ENCODE data around the gene CHAC2.
"Not testable (repeated sequence)": the region's sequence is repeated elsewhere in the genome, so short reads cannot be mapped to it uniquely, and the experiment has no call there.

The CHAC2 gene

DNA sequence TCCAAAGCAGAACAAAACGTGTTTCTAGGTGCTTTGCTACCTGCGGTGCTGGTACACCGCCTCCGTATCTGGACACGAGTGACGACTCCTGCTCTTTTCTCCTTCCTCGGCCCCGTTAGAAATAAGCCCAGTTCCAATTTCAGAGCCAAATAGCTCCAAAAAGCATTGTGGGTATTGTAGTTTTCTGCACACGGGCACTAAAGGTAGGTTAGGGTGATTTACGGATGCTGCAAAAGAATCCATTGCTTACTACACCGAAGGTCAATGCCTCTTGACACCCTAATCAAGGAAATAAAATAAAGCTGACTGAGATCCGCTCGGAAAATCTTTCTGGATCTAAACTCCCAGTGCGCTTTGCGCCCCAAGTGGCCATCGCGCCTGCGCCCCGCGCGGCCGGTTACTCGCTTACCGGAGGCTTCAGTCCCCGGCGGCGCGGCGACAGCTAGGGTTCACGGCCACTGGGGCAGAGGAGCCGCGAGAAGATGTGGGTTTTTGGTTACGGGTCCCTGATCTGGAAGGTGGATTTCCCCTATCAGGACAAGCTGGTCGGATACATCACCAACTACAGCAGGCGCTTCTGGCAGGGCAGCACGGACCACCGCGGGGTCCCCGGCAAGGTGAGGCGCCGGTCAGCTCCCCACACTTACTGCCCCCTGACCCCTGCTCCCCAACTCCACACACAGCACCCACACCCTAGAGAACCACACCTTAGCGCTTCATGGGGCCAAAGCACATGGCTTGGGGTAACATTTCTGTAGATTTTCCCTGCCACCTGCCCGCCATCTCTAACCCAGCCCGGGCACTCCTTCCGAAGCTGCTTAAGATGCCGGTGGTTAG lies at the start of gene CHAC2:
TSS of gene CHAC2 (plus strand) at position 400 of the 837 bp plus-strand sequence. CDS start at position 483, 83 bp downstream.
- Histone ChIP-seq H3K27ac (ENCODE audit: low read depth in 2 of 2, low read length in 2 of 2) (peak within 1 kb of the TSS; percentile 45 to 72), H3K9me3 (ENCODE audit: control insufficient read depth in 2 of 2, low read length in 2 of 2) (no peaks in the 10 kb centered on the region), H3K4me3 (ENCODE audit: low read length in 2 of 2) (peak within 1 kb of the TSS; percentile 77 to 91), H3K9ac (ENCODE audit: low read depth in 1 of 2, low read length in 2 of 2) (peak within 1 kb of the TSS; percentile 68 to 72), H3K36me3 (ENCODE audit: control insufficient read depth in 2 of 2, insufficient read depth in 2 of 2, low read length in 2 of 2) (peaks cover 0 to 4% of the 10 kb centered on the region in 2 donors), H3K27me3 (ENCODE audit: control insufficient read depth in 2 of 2, insufficient read depth in 2 of 2, low read length in 2 of 2) (no peaks in the 10 kb centered on the region), H3K4me1 (ENCODE audit: control insufficient read depth in 2 of 2, insufficient read depth in 2 of 2, low read length in 2 of 2) (peaks cover 5 to 10% of the 10 kb centered on the region in 2 donors)

DNA sequence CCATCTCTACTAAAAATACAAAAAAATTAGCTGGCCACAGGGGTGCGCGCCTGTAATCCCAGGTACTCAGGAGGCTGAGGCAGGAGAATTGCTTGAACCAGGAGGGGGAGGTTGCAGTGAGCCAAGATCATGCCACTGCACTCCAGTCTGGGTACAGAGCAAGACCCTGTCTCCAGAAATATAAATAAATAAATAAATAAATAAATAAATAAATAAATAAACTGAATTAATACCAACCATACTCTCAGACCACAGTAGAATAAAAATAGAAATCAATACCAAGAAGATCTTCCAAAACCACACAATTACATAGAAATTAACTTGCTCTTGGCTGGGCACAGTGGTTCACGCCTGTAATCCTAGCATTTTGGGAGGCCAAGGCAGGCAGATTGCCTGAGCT lies 46.7 kb upstream of the CHAC2 start:
- H3K9ac ChIP-seq (ENCODE audit: low read depth in 1 of 2, low read length in 2 of 2); H3K27ac ChIP-seq (ENCODE audit: low read depth in 2 of 2, low read length in 2 of 2); H3K27me3 ChIP-seq (ENCODE audit: control insufficient read depth in 2 of 2, insufficient read depth in 2 of 2, low read length in 2 of 2); H3K4me1 ChIP-seq (ENCODE audit: control insufficient read depth in 2 of 2, insufficient read depth in 2 of 2, low read length in 2 of 2); H3K4me3 ChIP-seq (ENCODE audit: low read length in 2 of 2); H3K9me3 ChIP-seq (ENCODE audit: control insufficient read depth in 2 of 2, low read length in 2 of 2); H3K36me3 ChIP-seq (ENCODE audit: control insufficient read depth in 2 of 2, insufficient read depth in 2 of 2, low read length in 2 of 2): not testable (repeated sequence)

DNA sequence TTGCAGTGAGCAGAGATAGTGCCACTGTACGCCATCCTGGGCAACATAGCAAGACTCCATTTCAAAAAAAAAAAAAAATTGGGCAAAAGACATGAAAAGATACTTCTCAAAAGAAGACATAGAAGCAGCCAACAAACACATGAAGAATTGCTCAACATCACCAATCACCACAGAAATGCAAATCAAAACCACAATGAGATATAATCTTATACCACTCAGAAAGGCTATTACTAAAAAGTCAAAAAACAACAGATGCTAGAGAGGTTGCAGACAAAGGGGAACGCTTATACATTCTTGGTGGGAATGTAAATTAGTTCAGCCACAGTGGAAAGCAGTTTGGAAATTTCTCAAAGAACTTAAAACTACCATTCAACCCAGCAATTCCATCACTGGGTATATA lies 43.1 kb upstream of the CHAC2 start:
- H3K27ac ChIP-seq (ENCODE audit: low read depth in 2 of 2, low read length in 2 of 2) = no peak overlapping the region
- no peaks in the 10 kb centered on the region for H3K9me3 ChIP-seq (ENCODE audit: control insufficient read depth in 2 of 2, low read length in 2 of 2)
- no peaks in the 10 kb centered on the region for H3K27me3 ChIP-seq (ENCODE audit: control insufficient read depth in 2 of 2, insufficient read depth in 2 of 2, low read length in 2 of 2)
- H3K36me3 ChIP-seq (ENCODE audit: control insufficient read depth in 2 of 2, insufficient read depth in 2 of 2, low read length in 2 of 2) = peaks cover 0 to 3% of the 10 kb centered on the region in 2 donors
- no peak overlapping the region for H3K9ac ChIP-seq (ENCODE audit: low read depth in 1 of 2, low read length in 2 of 2)
- H3K4me1 ChIP-seq (ENCODE audit: control insufficient read depth in 2 of 2, insufficient read depth in 2 of 2, low read length in 2 of 2) = no peaks in the 10 kb centered on the region
- H3K4me3 ChIP-seq (ENCODE audit: low read length in 2 of 2) = no peak overlapping the region

GRCh38 chr2:53725662-53726061 lies 41.9 kb upstream of the CHAC2 start:
- Histone ChIP-seq H3K9ac (ENCODE audit: low read depth in 1 of 2, low read length in 2 of 2) (no peak overlapping the region), H3K4me1 (ENCODE audit: control insufficient read depth in 2 of 2, insufficient read depth in 2 of 2, low read length in 2 of 2) (no peaks in the 10 kb centered on the region), H3K4me3 (ENCODE audit: low read length in 2 of 2) (no peak overlapping the region), H3K9me3 (ENCODE audit: control insufficient read depth in 2 of 2, low read length in 2 of 2) (no peaks in the 10 kb centered on the region), H3K27ac (ENCODE audit: low read depth in 2 of 2, low read length in 2 of 2) (no peak overlapping the region), H3K27me3 (ENCODE audit: control insufficient read depth in 2 of 2, insufficient read depth in 2 of 2, low read length in 2 of 2) (no peaks in the 10 kb centered on the region), H3K36me3 (ENCODE audit: control insufficient read depth in 2 of 2, insufficient read depth in 2 of 2, low read length in 2 of 2) (peaks cover 2 to 3% of the 10 kb centered on the region in 2 donors)

DNA sequence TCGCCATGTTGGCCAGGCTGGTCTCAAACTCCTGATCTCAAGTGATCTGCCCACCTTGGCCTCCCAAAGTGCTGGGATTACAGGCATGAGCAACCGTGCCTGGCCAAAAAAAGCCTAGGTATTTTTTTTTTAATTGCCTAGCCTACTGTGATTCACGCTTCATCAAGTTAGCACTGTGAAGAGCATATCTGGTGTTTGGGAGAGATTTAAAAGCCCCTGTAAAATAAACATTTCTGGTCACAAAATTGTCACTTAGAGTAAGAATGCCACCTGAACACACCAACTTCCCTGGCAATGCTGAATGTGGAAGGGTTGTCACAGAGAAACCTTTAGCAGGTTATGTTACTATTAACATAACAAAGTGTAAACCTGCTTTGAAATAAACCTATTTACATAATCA lies 39.7 kb upstream of the CHAC2 start:
- Histone ChIP-seq H3K27ac (ENCODE audit: low read depth in 2 of 2, low read length in 2 of 2) (no peak overlapping the region), H3K4me1 (ENCODE audit: control insufficient read depth in 2 of 2, insufficient read depth in 2 of 2, low read length in 2 of 2) (no peaks in the 10 kb centered on the region), H3K9me3 (ENCODE audit: control insufficient read depth in 2 of 2, low read length in 2 of 2) (no peaks in the 10 kb centered on the region), H3K36me3 (ENCODE audit: control insufficient read depth in 2 of 2, insufficient read depth in 2 of 2, low read length in 2 of 2) (peaks cover 2 to 4% of the 10 kb centered on the region in 2 donors), H3K4me3 (ENCODE audit: low read length in 2 of 2) (no peak overlapping the region), H3K27me3 (ENCODE audit: control insufficient read depth in 2 of 2, insufficient read depth in 2 of 2, low read length in 2 of 2) (no peaks in the 10 kb centered on the region), H3K9ac (ENCODE audit: low read depth in 1 of 2, low read length in 2 of 2) (no peak overlapping the region)

GRCh38 chr2:53729143-53729762 lies 38.4 kb upstream of the CHAC2 start:
- Histone ChIP-seq H3K36me3 (ENCODE audit: control insufficient read depth in 2 of 2, insufficient read depth in 2 of 2, low read length in 2 of 2) (peaks cover 5 to 6% of the 10 kb centered on the region in 2 donors), H3K9me3 (ENCODE audit: control insufficient read depth in 2 of 2, low read length in 2 of 2) (no peaks in the 10 kb centered on the region), H3K9ac (ENCODE audit: low read depth in 1 of 2, low read length in 2 of 2) (no peak overlapping the region), H3K27ac (ENCODE audit: low read depth in 2 of 2, low read length in 2 of 2) (no peak overlapping the region), H3K4me1 (ENCODE audit: control insufficient read depth in 2 of 2, insufficient read depth in 2 of 2, low read length in 2 of 2) (no peaks in the 10 kb centered on the region), H3K4me3 (ENCODE audit: low read length in 2 of 2) (no peak overlapping the region), H3K27me3 (ENCODE audit: control insufficient read depth in 2 of 2, insufficient read depth in 2 of 2, low read length in 2 of 2) (no peaks in the 10 kb centered on the region)

- no peak overlapping the region for H3K4me3 ChIP-seq (ENCODE audit: low read length in 2 of 2)
- peaks cover 2 to 6% of the 10 kb centered on the region in 2 donors for H3K36me3 ChIP-seq (ENCODE audit: control insufficient read depth in 2 of 2, insufficient read depth in 2 of 2, low read length in 2 of 2)
- H3K9me3 ChIP-seq (ENCODE audit: control insufficient read depth in 2 of 2, low read length in 2 of 2) = no peaks in the 10 kb centered on the region
- H3K27ac ChIP-seq (ENCODE audit: low read depth in 2 of 2, low read length in 2 of 2) = no peak overlapping the region
- no peaks in the 10 kb centered on the region for H3K27me3 ChIP-seq (ENCODE audit: control insufficient read depth in 2 of 2, insufficient read depth in 2 of 2, low read length in 2 of 2)
- no peaks in the 10 kb centered on the region for H3K4me1 ChIP-seq (ENCODE audit: control insufficient read depth in 2 of 2, insufficient read depth in 2 of 2, low read length in 2 of 2)
- no peak overlapping the region for H3K9ac ChIP-seq (ENCODE audit: low read depth in 1 of 2, low read length in 2 of 2)
Observed at GRCh38 chr2:53737091-53737490, 30.5 kb upstream of the CHAC2 start.

- H3K27me3 ChIP-seq (ENCODE audit: control insufficient read depth in 2 of 2, insufficient read depth in 2 of 2, low read length in 2 of 2) = no peaks in the 10 kb centered on the region
- no peak overlapping the region for H3K4me3 ChIP-seq (ENCODE audit: low read length in 2 of 2)
- H3K36me3 ChIP-seq (ENCODE audit: control insufficient read depth in 2 of 2, insufficient read depth in 2 of 2, low read length in 2 of 2) = peaks cover under 1 to 3% of the 10 kb centered on the region in 2 donors
- H3K4me1 ChIP-seq (ENCODE audit: control insufficient read depth in 2 of 2, insufficient read depth in 2 of 2, low read length in 2 of 2) = no peaks in the 10 kb centered on the region
- H3K9me3 ChIP-seq (ENCODE audit: control insufficient read depth in 2 of 2, low read length in 2 of 2) = no peaks in the 10 kb centered on the region
- no peak overlapping the region for H3K9ac ChIP-seq (ENCODE audit: low read depth in 1 of 2, low read length in 2 of 2)
- no peak overlapping the region for H3K27ac ChIP-seq (ENCODE audit: low read depth in 2 of 2, low read length in 2 of 2)
Observed at GRCh38 chr2:53739032-53739431, 28.6 kb upstream of the CHAC2 start.

- Histone ChIP-seq H3K4me3 (ENCODE audit: low read length in 2 of 2) (no peak overlapping the region), H3K27me3 (ENCODE audit: control insufficient read depth in 2 of 2, insufficient read depth in 2 of 2, low read length in 2 of 2) (no peaks in the 10 kb centered on the region), H3K27ac (ENCODE audit: low read depth in 2 of 2, low read length in 2 of 2) (no peak overlapping the region), H3K9ac (ENCODE audit: low read depth in 1 of 2, low read length in 2 of 2) (no peak overlapping the region), H3K36me3 (ENCODE audit: control insufficient read depth in 2 of 2, insufficient read depth in 2 of 2, low read length in 2 of 2) (peaks cover 0 to 3% of the 10 kb centered on the region in 2 donors), H3K4me1 (ENCODE audit: control insufficient read depth in 2 of 2, insufficient read depth in 2 of 2, low read length in 2 of 2) (no peaks in the 10 kb centered on the region), H3K9me3 (ENCODE audit: control insufficient read depth in 2 of 2, low read length in 2 of 2) (no peaks in the 10 kb centered on the region)
Observed at GRCh38 chr2:53740170-53740569, 27.4 kb upstream of the CHAC2 start.

DNA sequence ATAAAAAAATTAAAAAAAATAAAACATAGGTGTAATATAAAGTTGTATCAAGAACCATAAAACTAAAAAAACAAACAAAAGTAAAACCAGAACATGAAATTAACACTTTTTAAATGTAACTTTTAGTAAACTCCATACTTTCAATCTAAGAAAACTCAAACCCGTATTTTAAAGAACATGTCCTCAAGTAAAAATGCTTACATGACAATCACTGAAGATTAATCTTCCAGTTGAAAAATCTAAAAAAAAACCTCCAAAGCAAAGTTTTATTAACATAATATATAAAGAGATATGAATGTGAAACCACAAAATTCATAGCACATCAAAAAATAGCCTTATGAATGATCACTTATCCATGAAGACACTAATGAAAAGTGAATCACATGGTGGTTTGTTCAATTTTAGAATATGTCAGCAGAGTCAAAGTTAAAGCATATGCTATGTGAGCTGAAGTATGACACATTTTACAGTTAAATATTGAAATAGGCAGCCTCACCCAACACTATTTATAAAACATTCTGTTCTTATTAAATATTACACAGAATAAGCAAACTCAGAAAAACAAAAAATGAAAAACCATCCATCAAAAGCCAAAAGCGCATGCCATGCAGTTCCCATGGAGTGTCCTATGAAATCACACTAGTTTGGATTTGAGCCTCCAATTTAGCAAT lies 23.1 kb upstream of the CHAC2 start:
- H3K9me3 ChIP-seq (ENCODE audit: control insufficient read depth in 2 of 2, low read length in 2 of 2) = no peaks in the 10 kb centered on the region

More for the DNA sequence above, 23.1 kb upstream of the CHAC2 start:
- H3K4me3 ChIP-seq (ENCODE audit: low read length in 2 of 2) = no peak overlapping the region
- no peak overlapping the region for H3K27ac ChIP-seq (ENCODE audit: low read depth in 2 of 2, low read length in 2 of 2)
- peaks cover 7 to 11% of the 10 kb centered on the region in 2 donors for H3K36me3 ChIP-seq (ENCODE audit: control insufficient read depth in 2 of 2, insufficient read depth in 2 of 2, low read length in 2 of 2)
- no peak overlapping the region for H3K9ac ChIP-seq (ENCODE audit: low read depth in 1 of 2, low read length in 2 of 2)
- H3K27me3 ChIP-seq (ENCODE audit: control insufficient read depth in 2 of 2, insufficient read depth in 2 of 2, low read length in 2 of 2) = no peaks in the 10 kb centered on the region
- H3K4me1 ChIP-seq (ENCODE audit: control insufficient read depth in 2 of 2, insufficient read depth in 2 of 2, low read length in 2 of 2) = no peaks in the 10 kb centered on the region

All from mucosa of rectum (tissue), 2 donors.